ENCODE measurements around the gene CKB.

CKB gene

GRCh38 chr14:103476631-103477030 lies 46.0 kb downstream of the CKB start:
- TF ChIP-seq CSRNP3 (CRISPR knock-in tag; IDR thresholded peaks at IDR 0.05) (no peak), ZNF70 (CRISPR knock-in tag; IDR thresholded peaks at IDR 0.05) (no peak), ZNF8 (CRISPR knock-in tag; IDR thresholded peaks at IDR 0.05) (no peak), ESRRG (CRISPR knock-in tag; IDR thresholded peaks at IDR 0.05) (no peak), PPARA (CRISPR knock-in tag; IDR thresholded peaks at IDR 0.05; ENCODE audit: borderline replicate concordance) (no peak), OSR1 (CRISPR knock-in tag; IDR thresholded peaks at IDR 0.05) (no peak), POU6F1 (CRISPR knock-in tag; IDR thresholded peaks at IDR 0.05; ENCODE audit: borderline replicate concordance, low read depth) (no peak), ARNTL (CRISPR knock-in tag; IDR thresholded peaks at IDR 0.05; ENCODE audit: borderline replicate concordance, low read depth) (no peak), TSHZ2 (CRISPR knock-in tag; IDR thresholded peaks at IDR 0.05) (no peak), CSDC2 (CRISPR knock-in tag; IDR thresholded peaks at IDR 0.05) (no peak), ZFP3 (CRISPR knock-in tag; IDR thresholded peaks at IDR 0.05) (no peak), TCF4 (CRISPR knock-in tag; IDR thresholded peaks at IDR 0.05; ENCODE audit: borderline replicate concordance) (no peak), CREB5 (CRISPR knock-in tag; IDR thresholded peaks at IDR 0.05; ENCODE audit: low read depth) (no peak), ZNF565 (CRISPR knock-in tag; conservative IDR thresholded peaks at IDR 0.05; ENCODE audit: low read depth) (no peak), PATZ1 (CRISPR knock-in tag; IDR thresholded peaks at IDR 0.05; ENCODE audit: borderline replicate concordance) (no peak), GLIS3 (CRISPR knock-in tag; IDR thresholded peaks at IDR 0.05) (no peak), ISL1 (CRISPR knock-in tag; IDR thresholded peaks at IDR 0.05) (no peak)
- ATAC-seq: no peak

- ATAC-seq: no peak
- TF ChIP-seq CSRNP3 (CRISPR knock-in tag; IDR thresholded peaks at IDR 0.05): no peak
- TF ChIP-seq SNAI2 (CRISPR knock-in tag; IDR thresholded peaks at IDR 0.05): no peak
- TF ChIP-seq TSHZ2 (CRISPR knock-in tag; IDR thresholded peaks at IDR 0.05): no peak
- no peak for TF ChIP-seq ZNF565 (CRISPR knock-in tag; conservative IDR thresholded peaks at IDR 0.05; ENCODE audit: low read depth)
- no peak for TF ChIP-seq CREB5 (CRISPR knock-in tag; IDR thresholded peaks at IDR 0.05; ENCODE audit: low read depth)
Measured at GRCh38 chr14:103476065-103476464, 46.6 kb downstream of the CKB start.

Data from SK-N-SH treated with all-trans-retinoic acid at 6 μM for 48 hours (cell line).